AG04449 (cell line): Measurements from ENCODE around the gene EPHB2.

ENCODE experiments used
- CTCF ChIA-PET: fragments of 350-600 bp; formaldehyde crosslinking; extraction: SDS; loops from one replicate; lab custom pipeline; 2021; ENCODE audit warnings: antibody characterized with exemption; lab: Yijun Ruan, JAX
- POLR2A ChIA-PET: fragments of 400-600, 350-600 bp; formaldehyde crosslinking; extraction: SDS; loops from one replicate; lab custom pipeline; 2020; ENCODE audit warnings: antibody characterized with exemption, inconsistent platforms; lab: Yijun Ruan, JAX
- DNase-seq: peaks from one replicate; pipeline ENCODE4 v3.0.0-alpha.2; 2010; ENCODE audit warnings: low read depth, low spot score
- H3K4me3 ChIP-seq: 2 replicates; pipeline ENCODE4 v1.5.1; 2011; ENCODE audit warnings: low read depth, mild to moderate bottlenecking, control low read depth, low read length
- TF ChIP-seq, protein P1 (sequence below): IDR thresholded peaks from one replicate; pipeline ENCODE4 v1.5.1; 2011; ENCODE audit warnings: mild to moderate bottlenecking, moderate library complexity, low read length, control low read depth, inconsistent platforms; ENCODE audit not compliant: insufficient read depth; ENCODE audit errors: missing control alignments

EPHB2 gene

DNA sequence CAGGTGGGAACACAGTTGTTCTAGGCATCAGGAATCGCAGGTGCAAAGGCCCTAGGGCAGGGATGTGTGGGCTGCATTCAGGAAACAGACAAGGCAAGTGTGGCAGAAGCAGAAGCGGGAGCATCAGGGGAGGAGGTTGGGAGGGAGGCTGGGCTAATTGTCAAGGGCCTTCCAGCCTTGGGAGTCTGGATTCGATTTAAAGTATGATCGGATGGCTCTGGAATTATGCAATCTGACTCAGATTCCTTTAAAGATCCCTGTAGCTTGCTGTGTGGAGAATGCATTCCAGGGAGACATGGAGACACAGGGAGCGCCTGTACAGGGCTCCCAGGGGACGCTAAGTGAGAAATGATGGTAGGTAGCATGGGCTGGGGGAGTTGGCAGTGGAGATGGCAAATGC is 175.6 kb downstream of the EPHB2 start:
- DNase-seq: peak; percentile 72
- ChIA-PET CTCF (interaction anchor here (0.8 to 9.7 kb wide), 5 partner anchors 8 to 212 kb away, joined by 3 to 144 read pairs (median 29); no protein-coding TSS in a partner anchor), POLR2A (no interaction called here)
- no peak overlapping the region for H3K4me3 ChIP-seq
- TF ChIP-seq, protein P1, sequence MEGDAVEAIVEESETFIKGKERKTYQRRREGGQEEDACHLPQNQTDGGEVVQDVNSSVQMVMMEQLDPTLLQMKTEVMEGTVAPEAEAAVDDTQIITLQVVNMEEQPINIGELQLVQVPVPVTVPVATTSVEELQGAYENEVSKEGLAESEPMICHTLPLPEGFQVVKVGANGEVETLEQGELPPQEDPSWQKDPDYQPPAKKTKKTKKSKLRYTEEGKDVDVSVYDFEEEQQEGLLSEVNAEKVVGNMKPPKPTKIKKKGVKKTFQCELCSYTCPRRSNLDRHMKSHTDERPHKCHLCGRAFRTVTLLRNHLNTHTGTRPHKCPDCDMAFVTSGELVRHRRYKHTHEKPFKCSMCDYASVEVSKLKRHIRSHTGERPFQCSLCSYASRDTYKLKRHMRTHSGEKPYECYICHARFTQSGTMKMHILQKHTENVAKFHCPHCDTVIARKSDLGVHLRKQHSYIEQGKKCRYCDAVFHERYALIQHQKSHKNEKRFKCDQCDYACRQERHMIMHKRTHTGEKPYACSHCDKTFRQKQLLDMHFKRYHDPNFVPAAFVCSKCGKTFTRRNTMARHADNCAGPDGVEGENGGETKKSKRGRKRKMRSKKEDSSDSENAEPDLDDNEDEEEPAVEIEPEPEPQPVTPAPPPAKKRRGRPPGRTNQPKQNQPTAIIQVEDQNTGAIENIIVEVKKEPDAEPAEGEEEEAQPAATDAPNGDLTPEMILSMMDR: no peak

DNA sequence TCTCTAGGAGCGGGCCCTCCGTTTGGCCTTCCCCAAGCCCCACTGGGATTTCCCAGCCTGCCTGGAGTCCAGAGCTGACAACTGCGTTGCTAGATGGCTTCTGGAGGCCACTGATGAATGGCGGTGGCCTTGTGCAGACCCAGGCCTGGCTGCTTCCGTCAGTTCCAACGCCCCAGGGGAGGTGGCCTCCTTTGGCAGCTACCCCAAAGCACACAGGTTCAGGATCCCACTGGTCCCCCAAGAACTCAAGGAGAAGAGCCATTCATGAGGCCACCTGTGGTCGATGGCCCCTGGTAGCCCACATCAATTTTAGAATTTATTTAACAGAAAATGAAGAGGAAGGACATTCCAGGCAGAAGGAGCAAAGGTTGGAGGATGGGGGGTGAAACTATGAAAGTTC is 176.9 kb downstream of the EPHB2 start:
- ChIA-PET CTCF (interaction anchor here (1.0 to 9.7 kb wide), 8 partner anchors 9 to 214 kb away, joined by 3 to 144 read pairs (median 23); no protein-coding TSS in a partner anchor), POLR2A (no interaction called here)
- H3K4me3 ChIP-seq: no peak overlapping the region
- DNase-seq: no peak
- TF ChIP-seq, protein P1: no peak

DNA sequence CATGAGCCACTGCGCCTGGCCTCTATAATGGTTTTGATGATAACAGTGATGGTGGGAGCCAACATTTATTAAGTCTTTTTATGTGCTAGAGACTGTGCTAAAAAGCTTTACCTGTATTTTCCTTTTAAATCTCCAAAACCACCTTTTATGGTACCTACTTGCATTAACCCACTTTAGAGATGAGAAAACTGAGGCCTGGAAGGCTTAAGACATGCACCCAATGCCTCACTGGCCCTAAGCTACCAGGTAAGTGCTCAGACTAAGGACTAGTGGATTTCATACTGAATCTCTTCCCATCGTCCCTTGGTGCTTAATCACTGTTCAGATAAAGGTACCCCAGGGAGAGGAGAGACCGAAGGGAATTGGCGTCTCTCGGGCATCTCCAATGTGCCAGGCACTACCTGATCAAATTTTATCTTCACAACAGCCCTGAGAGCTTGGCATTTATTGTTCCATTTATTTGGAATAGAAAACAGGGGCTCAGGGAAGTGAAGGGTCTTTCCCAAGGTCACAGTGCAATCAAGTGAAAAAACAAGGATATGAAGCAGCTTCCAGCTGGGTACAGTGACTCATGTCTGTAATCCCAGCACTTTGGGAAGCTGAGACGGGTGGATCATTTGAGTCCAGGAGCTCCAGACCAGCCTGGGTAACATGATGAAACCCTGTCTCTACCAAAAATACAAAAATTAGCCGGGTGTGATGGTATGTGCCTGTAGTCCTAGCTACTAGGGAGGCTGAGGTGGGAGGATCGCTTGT is 177.9 kb downstream of the EPHB2 start:
- TF ChIP-seq, protein P1: no peak
- ChIA-PET CTCF (interaction anchor here (0.6 to 9.7 kb wide), 22 partner anchors 9 to 215 kb away, joined by 3 to 144 read pairs (median 4); no protein-coding TSS in a partner anchor), POLR2A (no interaction called here)
- no peak overlapping the region for H3K4me3 ChIP-seq
- no peak for DNase-seq

DNA sequence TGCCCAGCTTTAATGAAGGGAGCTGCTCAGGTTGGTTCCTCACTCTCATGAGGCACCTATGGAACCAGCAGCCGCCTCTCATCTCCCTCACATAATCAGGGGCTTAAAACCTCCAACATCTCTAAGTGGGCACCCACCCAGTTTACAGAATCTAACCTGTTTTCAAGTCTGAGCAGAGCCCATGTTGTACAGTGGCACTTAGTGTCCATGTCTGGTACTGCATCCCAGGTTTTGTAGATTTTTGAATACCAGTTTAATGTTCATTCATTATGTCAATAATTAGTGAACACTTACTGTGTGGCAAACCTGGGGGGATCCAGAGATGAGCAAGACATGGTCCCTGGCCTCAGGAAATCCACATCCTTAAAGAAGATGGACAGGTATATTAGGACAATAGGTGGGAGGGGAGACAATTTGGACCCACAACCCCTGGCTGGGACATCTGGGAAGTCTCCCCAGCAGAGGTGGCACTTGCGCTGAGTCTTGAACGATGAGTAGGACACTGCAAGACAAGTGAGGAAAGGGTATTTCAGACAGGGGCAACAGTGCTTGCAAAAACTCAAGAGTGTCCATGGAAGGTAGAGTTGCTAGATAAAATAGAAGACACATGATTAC is 178.7 kb downstream of the EPHB2 start:
- ChIA-PET POLR2A (no interaction called here), CTCF (interaction anchor here (0.8 to 9.7 kb wide), 18 partner anchors 8 to 215 kb away, joined by 3 to 144 read pairs (median 5); no protein-coding TSS in a partner anchor)
- no peak overlapping the region for H3K4me3 ChIP-seq
- TF ChIP-seq, protein P1: peak; percentile 71
- no peak for DNase-seq

DNA sequence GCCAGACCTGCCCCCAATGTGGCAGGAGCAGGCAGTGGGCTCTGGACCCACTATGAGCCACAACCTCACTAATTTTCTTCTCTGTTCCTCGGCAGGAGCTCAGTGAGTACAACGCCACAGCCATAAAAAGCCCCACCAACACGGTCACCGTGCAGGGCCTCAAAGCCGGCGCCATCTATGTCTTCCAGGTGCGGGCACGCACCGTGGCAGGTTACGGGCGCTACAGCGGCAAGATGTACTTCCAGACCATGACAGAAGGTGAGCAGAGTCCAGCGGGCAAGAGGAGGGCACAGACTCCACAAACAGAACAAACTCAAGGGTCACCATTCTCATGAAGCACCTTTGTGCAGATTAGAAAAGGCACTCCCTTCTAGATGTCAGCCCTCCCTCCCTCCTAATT is 182.2 kb downstream of the EPHB2 start:
- ChIA-PET POLR2A (no interaction called here), CTCF (interaction anchor here (1.0 to 9.7 kb wide), 5 partner anchors 10 to 219 kb away, joined by 3 to 144 read pairs (median 3); no protein-coding TSS in a partner anchor)
- no peak overlapping the region for H3K4me3 ChIP-seq
- no peak for DNase-seq
- TF ChIP-seq, protein P1: no peak

DNA sequence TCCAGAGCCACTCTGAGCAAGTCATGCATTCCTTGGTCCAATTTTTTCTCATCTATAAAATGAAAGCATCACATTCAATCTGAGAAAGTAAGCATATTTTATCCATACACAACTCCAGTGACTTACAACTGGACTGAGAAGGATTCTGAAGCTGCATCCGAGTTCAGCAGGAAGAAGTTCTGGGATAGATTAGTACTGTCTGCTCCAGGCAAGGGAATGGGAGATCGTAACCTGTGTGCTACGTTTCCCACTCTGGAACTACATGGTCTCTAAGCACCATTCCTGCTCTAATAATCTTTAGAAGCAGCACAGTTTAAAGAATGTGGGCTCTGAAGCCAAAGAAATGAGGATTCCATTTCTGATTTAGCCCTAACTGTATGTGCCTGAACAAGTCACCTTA is 182.7 kb downstream of the EPHB2 start:
- H3K4me3 ChIP-seq: no peak overlapping the region
- CTCF ChIA-PET: interaction anchor here (1.0 to 9.7 kb wide), 5 partner anchors 10 to 219 kb away, joined by 3 to 144 read pairs (median 3); no protein-coding TSS in a partner anchor
- POLR2A ChIA-PET: no interaction called here
- TF ChIP-seq, protein P1: no peak
- DNase-seq: no peak
